GM19099 (cell line): ENCODE data around the gene DUOX1.

ENCODE experiments used
- POLR2A ChIP-seq: IDR thresholded peaks from 3 replicates; pipeline ENCODE4 v1.6.1; 2011; ENCODE audit warnings: low read depth; ENCODE audit not compliant: insufficient read length; ENCODE audit errors: extremely low read depth

Gene DUOX1

DNA sequence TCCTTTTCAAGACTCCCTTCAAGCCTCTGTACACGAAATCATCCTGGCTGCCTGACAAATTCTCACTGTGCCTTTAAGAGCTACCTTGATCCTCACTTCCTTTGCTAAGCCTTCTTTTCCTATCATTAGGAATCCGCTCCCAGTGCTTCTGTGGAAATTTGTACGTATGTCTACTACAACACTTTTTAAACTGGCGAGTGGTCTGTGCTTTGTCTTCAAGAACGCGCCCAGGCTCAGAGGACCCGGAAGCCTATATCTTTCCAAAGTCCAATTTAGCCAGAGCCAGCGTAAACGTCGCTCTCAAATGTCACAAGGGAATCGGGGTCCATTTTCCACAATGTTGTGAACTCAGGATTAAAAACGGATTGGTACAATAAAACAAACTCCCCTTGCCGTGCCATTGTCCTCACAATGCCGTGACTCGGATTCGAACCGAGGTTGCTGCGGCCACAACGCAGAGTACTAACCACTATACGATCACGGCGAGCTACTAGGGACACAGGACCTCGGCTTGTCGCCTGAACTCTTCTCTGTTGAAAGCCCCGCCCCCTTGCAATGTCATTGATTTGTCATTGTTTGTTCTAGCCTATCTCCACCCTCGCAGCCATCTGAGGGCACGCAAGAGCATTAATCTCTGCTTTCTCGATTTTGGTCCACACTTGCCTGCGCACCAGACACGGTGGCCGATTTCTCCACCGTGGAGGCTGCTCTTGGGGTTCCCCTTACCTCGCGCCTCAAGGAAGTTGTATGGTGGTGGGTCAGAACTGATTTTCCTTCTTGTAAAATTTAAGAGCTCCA, 70.4 kb downstream of the DUOX1 start:
- TF ChIP-seq POLR2A: peak; percentile 86

DNA sequence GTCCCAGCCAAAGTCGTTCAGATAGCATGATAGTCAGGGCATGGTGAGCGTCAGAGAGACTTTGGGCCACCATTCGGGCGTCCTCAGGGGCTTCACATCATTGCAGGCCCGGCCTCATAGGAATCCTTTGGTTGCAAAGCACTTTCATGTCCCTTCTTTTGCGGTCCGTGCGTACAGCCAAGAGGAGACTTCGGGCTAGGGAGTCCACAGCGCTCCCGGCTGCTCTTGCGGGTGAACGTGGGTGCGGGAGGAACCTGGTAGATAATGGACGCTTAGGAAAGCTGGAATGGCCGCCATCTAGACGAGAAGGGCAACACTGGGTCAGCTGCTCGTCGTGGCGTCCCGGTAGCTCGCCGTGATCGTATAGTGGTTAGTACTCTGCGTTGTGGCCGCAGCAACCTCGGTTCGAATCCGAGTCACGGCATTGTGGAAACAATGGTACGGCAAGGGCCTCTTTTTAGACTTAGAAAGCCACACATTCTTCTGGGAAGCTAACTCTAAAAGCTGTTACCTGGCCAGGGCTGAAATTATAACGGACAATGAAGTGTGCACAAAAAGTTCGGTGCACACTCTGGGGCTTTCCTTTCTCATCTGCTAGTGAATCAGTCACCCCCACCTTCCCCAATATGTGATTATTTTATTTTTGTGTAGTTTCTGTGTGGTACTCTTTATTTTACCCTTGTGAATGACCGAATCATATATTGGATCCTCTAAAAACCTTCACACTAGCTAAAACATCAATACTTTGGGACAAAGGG, 71.2 kb downstream of the DUOX1 start:
- no peak for TF ChIP-seq POLR2A

DNA sequence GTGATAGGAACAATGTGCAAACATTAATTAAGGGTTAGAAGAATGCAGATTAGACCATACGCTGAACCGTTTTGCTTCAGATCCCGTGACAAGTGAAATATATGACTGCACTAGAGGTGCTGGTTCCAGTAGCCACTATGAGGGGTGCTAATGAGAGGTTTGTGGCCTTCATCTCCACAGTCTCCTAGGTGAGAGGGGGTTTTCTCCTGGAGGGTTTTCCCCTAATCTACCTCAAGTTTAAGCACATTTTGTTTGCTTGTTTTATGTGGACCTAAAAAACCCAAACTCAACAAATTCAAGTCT, 71.7 kb downstream of the DUOX1 start:
- no peak for TF ChIP-seq POLR2A

DNA sequence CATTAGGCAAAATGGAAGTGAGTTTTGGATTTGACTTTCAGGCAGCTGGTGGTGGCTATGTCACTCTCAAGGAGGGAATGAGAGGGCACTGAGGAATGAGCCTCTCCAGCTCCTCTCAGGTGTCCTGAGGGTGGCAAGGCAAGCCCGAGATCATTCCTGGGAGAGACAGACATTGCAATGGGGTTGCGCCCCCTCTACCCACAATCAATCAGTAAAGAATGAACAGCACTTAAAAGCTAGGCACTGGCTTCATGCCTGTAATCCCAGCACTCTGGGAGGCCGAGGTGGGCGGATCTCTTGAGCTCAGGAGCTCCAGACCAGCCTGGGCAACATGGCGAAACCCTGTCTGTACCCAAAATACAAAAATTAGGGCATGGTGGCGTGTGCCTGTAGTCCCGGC, 72.1 kb downstream of the DUOX1 start:
- TF ChIP-seq POLR2A: no peak

DNA sequence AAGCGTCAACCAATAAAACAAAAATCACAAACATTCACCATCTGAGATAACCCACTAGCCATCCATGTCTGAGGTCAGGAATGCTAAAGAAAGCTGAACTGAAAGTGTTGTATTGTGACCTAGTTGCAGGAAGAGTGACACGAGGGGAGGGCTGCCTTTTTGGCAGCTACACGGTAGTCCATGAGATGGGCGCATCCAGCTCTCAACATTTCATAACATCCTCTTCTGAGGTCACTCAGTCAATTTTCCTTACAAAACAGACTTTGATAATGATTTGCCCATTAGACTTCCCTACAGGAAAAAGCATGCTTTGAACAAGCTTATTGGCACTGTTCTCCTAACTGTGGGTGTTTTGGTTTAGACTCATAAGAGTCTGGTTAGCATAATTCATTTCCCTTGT, 73.4 kb downstream of the DUOX1 start:
- TF ChIP-seq POLR2A: no peak

DNA sequence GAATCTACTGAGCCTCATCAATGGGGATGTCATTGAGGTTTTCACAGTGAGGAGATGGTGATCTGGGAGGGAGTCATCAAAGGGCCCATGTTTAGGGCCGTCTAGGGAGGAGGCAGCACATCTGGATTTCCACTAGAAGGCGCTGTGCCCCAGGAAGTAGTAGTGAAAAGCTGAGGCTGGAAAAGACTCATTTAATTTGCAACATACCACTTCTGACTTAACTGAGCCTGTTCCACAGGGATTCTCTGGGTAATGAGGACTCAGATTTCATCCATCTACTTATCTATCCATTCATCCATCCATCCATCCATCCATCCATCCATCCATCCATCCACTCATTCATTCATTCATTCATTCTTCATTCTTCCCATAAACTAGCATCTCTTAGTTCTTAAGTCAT, 75.4 kb downstream of the DUOX1 start:
- no peak for TF ChIP-seq POLR2A

DNA sequence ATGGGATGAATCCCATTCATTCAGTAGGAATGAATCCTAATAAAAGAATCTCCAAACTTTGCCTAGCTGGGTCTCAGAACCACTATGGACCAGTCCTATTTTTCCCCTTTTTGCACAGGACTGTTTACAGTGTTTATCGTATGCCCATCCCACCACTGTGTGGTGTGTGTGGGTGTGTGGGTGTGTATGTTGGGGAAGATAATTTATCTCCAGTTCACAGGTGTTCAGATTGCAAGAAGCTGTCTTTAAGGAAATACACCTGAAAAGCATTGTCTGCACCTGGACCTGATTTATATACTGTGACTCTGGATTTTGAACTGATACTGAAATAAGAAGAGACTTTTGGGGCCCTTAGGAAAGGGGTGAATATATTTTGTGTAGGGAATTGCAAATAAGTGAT, 82.7 kb downstream of the DUOX1 start:
- no peak for TF ChIP-seq POLR2A
